CD4-positive, alpha-beta T cell treated with Interleukin-15 for 1 hour (primary cell): ENCODE measurements around the gene UBAC2.

Experiments
- DNase-seq: peaks from one replicate; pipeline ENCODE4 v3.0.0-alpha.2; 2020

The UBAC2 gene, protein sequence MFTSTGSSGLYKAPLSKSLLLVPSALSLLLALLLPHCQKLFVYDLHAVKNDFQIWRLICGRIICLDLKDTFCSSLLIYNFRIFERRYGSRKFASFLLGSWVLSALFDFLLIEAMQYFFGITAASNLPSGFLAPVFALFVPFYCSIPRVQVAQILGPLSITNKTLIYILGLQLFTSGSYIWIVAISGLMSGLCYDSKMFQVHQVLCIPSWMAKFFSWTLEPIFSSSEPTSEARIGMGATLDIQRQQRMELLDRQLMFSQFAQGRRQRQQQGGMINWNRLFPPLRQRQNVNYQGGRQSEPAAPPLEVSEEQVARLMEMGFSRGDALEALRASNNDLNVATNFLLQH

DNA sequence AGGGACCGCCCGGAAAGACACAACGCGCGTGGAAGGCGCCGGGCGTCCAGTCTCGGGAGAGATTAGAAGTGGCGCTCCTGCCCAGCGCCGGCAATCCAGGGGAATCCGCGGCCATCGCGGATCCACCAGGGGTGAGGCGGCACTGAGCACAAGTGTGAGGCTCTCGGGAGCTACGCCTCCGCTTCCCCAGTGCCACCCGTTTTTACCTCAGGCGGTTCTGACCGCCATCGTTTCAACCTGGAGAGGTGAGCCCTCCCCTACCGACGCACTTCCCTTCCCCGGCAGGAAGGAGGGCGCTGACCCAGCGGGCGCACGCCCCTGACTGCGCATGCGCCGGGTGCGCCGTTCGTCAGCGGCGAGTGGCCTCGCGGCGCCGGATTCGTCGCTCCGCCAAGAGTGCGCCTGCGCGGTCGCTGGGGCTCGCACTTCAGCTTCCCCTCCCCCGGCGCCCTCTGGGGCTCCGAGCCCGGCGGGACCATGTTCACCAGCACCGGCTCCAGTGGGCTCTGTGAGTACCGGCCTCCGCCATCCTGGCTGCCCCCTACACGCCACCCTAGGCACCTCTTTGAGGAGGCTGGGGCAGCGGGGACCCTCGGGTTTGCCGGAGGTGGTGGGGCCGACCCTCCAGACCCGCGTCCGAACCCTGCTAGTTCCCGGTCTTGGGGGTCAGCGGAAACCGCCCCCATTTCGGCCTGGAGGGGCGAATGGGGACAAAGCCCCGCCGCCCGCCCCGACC is at the start of gene UBAC2:
Gene UBAC2, plus strand, starts transcription at position 423 of the 736 bp plus-strand sequence. Its CDS starts 55 bp downstream, at position 478.
- DNase-seq = peak; percentile 98

DNA sequence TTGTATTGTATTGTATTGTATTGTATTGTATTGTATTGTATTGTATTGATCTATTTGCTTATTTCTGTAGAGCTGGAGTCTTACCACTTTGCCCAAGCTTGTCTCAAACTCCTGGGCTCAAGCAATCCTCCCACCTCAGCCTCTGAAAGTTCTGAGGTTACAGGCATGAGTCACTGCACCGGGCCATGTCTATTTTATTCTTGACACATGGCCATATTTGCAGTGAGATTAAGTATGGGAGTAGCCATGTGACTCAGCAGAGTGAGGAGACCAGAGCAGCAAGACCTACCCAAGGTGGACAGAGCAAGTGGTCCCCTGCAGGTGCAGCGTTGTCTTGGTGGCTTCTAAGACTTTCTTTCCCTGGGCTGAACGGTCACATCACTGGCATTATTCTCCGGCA is 49.1 kb upstream of the UBAC2 start:
- no peak for DNase-seq

DNA sequence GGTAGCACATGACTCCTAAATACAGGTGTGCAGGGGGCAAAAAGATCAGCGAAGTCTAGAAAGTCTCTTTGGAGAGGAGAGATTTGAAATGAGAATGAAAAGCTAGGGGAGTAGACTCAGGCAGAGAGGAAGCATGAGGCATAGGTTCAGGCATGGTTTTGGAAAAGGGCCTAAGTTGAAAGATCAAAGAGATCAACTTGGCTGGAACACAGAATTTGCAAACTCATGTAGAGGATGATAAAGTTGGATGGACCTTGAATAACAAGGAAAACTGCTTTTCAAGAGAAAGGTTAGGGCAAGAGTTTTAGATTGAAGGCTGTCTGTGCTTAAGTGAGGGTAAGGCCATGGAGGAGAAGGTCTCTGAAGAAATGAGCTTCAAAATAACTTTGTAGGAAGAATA is 47.4 kb upstream of the UBAC2 start:
- DNase-seq = no peak

DNA sequence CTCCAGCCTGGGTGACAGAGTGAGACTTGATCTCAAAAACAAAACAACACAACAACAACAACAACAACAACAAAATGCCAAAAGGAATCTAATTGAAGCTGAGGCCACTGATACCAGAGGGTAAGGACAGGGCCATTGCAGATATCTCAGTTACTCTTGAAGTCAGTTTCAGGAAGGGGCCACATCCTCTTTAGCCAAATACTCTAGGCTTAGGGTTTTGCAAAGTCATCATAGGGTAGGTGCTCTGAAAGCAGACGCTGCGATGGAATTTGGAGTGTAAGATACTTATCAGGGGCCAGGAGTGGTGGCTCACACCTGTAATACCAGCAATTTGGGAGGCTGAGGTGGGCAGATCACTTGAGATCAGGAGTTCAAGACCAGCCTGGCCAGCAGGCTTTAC is 46.6 kb upstream of the UBAC2 start:
- no peak for DNase-seq

DNA sequence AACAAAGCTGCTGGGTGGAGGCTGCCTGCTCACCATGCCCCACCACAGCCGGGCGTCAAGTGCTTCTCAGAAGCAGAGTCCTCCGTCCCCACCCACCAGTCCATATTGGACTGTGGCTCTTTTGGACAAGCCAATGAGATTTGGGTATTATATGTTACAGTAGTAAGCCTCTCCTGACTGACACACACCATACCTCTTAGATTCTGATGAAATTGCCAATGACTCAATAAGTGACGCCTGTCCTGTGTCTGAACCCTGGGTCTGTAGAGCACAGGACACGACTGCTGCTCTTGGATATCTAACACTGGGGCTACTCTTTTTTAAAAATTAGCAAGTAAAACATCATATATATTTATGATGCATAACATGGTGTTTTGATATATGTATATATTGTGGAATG is 44.8 kb upstream of the UBAC2 start:
- no peak for DNase-seq

DNA sequence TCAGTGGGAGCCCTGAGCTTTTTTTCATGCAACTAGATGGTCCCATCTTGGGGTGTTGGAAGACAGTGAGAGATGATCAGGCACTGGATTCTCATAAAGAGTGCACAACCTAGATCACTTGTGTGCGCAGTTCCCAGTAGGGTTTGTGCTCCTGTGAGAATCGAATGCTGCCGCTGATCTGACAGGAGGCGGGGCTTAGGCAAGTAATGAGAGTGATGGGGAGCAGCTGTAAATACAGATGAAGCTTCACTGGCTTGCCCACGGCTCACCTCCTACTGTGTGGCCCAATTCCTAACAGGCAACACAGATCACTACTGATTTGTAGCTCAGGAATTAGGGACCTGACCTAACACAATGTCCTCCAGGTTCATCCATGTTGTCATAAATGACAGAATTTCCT is 43.6 kb upstream of the UBAC2 start:
- DNase-seq = no peak

DNA sequence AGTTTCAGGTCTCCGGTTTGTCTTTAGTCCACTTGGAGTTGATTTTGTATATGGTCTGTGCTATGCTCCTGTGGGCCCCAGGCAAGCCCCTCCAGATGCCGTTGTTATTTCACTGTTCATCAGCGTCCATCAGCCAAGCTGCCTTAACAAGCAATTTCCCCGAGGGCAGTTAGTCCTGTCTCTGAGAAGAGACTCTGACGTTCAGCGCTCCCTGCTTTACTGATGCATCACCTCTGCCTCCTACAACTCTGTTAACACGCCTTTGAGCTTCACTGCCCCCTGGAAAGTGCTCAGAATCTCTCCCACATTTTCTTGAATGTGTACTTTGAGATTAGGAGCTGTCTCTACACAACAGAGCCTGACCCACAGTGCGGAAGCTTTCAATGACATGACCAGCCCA is 41.8 kb upstream of the UBAC2 start:
- no peak for DNase-seq

DNA sequence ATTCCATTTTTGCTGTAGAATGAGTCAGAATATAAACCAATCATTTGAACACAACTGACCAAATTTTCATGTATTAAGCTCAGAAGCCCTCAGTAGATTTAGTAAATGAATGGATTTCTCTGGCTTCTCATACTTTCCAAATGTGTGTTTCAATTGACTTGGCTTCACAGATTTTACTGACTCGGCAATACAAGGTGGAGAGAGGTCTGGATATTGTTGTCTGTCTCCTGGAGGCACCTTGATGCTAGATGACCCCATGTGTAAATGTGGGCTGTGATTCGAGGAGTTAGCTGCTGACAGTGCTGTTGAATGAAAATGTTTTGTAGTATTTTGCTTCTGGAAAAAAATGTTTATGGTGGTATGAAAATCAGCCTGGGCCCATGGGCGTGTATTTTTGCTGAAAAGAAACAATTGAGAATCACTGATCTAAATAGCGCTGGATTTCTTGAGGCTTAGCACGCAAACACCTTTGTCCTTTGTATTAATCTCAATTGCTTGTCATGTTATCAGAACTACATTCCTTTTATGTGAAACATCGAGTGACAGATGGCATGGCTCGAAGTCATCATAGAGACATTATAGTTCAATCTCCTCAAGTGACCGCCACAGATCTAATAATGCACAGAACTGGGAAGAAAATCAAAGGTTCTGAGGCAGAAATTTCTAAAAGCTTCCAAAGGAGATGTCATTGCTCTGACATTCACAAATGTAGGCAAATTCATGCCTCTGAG is 41.2 kb upstream of the UBAC2 start:
- DNase-seq = no peak

DNA sequence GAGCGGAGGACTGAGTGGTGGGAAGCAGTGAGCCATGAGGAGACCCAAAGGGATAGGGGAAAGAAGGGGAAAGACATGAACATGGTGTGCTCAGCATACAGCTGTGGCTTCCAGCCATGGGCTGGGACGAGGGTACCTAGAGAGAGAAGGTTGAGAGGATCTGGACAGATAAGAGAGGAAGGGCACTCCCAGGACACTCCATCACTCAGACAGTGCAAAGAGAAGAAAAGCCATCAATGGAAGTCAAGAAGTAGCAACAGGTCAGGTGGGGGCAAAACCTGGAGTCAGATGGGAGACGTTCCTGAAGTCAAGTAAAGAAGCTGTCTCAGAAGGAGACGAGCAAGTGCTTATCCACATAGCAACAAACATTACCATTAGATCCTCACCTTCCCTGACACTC is 40.2 kb upstream of the UBAC2 start:
- no peak for DNase-seq

DNA sequence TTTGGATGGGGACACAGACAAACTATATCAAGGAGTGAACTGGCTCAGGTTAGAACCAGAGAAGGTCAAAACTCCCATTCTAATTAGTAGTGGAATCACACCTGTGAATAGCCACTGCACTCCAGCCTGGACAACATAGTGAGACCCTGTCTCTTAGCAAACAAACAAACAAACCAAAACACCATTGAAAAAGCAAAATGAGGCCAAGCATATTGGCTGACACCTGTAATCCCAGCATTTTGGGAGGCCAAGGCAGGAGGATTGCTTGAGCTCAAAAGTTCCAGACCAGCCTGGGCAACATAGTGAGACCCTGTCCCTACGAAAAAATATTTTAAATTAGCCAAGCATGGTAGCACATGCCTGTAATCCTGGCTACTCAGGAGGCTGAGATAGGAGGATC is 39.1 kb upstream of the UBAC2 start:
- DNase-seq = no peak

DNA sequence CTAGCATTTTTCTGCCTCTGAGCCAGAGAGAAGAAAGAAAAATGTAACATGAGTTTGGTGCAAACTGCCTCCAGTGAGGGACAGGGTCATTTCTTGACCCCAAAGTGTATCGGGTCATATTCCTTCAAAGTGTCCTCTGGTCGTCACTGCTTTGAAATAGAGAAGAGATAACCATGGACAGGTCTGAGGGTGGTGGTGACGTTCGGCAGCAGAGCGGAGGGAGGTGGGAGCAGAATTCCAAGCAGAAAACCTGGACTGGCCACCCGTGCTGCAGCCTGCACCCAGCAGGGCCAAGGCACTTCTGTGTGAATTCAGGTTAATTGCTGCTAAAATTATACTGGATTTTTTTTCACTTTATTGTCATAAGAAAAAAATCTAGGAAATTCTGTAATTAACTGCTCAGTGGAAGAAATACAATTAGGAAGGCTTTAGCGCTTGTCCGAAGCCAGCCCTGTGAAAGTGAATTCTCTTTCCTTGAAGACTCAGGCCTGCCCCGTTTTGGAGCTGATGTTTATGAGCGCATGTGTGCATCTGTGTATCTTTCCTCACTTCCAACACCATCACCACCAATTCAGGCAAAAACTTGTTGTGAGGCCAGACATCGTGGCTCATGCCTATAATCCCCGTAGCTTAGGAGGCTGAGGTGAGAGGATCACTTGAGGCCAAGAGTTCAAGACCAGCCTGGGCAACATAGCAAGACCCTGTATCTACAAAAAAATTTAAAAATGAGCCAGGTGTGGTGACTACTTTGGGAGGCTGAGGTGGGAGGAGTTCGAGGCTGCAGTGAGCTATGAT is 37.9 kb upstream of the UBAC2 start:
- no peak for DNase-seq

DNA sequence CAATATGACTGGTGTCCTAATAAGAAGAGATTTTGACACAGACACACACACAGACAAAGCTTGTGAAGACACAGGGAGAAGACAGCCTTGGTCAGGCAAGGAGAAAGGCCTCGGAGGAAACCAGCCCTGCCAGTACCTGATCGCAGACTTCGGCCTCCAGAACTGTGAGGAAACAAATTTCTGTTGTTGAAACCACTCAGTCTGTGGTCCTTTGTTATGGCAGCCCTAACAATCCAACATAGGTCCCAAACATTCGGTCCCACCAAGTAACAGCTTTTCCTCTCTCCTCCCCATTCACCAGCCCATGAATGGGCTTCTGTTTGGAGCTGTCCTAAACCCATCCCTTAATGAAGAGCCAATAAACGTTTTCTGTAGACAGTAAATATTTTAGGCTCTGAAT is 36.4 kb upstream of the UBAC2 start:
- no peak for DNase-seq

DNA sequence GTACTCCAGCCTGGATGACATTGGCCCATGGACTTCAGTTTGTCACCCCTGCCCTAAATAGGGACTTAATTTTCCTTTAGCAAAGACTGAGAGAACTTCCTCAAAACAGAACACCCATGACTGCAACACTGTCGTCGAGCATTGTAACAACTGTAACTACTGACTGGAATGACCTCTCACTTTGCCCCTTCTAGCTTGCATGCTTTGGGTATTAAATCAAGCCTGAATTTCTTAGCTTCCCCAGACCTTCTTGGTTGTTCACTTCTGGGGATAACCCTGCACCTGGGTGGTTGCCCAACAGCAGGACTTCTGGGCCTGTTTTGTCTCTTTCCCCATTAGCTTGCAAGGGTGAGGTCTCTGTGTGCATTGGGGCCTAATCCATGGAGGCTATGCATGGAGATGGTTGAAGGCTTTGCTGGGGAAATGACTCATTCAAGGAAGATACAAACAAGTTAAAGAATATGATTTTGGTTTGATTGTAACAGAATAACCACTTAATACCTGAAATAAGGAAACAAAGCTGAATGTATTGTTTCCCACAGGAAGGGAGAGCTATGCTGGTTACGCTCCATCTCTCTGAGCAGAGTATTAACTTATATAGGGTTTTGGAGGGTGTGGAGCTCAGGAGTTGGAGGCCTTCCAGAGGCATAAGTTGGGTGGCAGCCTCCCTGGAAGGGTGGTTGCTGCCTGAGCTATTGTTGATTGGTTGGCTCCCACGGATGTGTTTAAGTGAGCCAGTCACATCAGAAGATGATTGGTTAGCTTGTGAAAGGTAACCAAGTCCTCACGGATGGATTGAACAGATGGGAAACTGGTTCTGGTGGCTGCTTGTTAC is 34.7 kb upstream of the UBAC2 start:
- no peak for DNase-seq

DNA sequence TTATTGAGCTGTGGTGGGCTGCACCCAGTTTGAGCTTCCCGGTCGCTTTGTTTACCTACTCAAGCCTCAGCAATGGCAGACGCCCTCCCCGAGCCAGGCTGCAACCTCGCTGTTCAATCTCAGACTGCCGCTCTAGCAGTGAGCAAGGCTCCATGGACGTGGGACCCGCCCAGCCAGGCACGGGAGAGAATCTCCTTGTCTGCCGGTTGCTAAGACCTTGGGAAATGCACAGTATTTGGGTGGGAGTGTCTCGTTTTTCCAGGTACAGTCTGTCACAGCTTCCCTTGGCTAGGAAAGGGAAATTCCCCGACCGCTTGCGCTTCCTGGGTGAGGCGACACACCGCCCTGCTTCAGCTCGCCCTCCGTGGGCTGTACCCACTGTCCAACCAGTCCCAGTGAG is 27.7 kb upstream of the UBAC2 start:
- no peak for DNase-seq

DNA sequence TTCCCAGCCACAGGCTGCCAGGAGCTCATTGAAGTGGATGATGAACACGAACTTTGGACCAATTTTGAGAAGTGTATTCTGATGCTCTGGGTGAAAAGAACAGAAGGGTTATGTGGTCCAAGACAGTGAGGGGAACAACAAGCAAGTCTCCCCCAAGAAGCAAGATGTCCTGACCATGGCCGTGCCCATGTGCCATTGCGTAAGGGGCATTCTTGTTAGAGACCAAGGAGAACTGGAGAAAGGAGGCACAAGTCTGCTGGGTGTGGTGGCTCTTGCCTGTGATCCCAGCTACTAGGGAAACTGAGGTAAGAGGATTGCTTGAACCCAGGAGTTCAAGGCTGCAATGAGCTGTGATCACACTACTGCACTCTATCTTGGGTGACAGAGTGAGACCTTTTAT is 27.0 kb upstream of the UBAC2 start:
- DNase-seq = no peak

DNA sequence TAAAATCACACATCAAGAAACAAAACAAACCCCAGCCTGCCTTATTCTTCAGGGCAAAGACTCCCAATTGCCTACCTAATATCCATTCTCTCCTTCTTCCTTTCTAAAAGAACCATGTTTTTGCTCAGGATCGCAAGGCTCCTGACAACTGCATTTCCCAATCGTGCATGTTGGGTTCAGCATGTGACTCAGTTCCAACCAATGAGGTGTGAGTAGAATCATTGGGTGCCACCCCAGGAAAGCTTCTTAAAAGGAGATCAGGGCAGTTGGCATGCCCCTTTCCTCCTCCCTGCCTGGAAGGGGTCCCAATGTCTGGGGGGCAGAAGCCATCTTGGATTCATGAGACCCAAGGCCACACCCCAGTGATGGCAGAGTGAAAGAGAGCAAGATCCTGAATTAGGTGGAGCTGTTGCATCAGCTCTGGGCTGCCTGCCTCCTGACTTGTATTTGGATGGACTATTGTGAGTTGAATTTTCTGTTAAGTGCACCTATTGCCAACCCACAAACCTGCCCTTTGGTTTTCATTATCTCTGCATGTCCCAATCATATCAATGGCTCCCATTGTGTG is 26.0 kb upstream of the UBAC2 start:
- DNase-seq = no peak

DNA sequence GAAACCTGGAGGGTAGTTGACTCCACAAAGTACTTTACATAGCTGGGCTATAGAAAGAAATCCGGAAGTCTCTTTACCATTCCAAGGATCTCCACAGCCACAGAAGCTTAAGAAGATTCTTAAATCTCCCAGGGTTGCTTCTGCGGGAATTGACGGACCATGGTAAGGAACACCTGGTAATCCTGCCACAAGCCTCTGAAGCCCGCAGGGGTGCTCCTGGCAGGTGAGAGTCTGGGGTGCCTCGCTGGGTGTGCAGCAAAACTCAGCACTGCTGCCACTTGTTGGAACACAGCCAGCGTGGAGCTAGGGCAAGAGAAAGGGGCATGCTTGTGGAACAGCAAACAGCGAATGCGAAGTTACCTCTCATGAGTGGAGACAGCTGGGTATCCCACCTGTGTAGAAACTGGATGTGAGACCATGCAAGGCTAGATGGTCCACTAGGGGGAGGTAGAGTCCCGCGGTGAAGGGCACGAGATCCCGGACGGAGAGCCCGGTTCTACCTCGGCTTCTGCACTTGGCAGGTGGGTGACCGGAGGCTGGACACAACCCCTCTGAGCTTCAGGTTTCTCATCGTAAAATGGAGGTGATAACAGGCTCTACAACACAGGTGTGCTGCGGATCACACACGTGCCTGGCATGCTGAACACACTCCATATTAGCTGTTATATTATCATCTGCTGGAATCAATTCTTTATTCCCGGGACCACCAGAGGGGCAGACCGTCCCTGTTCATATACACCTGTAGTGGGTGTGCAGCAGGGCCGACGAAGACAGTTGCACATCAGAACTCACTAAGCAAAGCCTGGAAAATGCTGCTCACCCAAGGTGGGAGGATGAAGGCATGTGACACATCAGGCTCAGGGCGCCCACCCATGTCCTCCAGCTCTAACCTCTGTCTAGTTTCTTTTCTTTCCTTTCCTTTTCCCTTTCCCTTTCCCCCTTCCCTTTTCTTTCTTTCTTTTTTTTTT is 24.1 kb upstream of the UBAC2 start:
- DNase-seq = peak; percentile 76

DNA sequence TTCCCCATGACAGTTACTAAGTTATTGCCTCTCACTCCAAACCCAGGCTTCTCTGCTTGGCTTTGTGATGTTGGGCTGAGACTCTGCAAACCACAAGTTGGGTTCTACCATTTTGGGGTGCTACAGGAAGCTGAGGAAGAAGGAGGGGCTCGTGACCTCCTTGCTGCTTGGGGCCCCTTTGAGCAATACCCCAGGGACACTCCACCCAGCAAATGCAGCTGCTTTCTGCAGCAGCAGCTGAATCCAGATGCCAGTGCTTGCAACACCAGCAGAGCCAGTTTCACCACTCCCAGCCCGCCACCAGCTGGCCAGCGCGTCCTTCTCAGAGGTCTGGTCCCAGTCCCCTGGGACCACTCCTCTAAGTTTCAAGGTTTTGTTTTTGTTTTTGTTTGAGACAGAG is 22.0 kb upstream of the UBAC2 start:
- peak; percentile 59 for DNase-seq

DNA sequence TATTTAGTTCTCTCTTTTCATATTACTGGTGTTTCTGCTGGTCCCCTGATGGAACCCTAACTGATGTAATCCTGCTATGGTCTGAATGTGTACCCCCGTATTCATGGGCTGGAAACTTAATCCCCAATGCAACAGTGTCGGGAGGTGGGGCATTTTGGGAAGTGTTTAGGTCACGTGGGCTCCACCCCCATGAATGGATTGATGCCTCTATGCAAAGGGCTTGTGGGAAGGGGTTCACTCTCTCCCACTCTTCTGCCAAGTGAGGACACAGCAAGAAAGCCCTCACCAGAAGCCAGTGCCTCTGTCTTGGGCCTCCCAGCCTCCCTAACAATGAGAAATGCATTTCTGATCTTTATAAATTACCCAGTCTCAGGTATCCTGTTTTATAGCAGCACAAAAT is 21.2 kb upstream of the UBAC2 start:
- no peak for DNase-seq

DNA sequence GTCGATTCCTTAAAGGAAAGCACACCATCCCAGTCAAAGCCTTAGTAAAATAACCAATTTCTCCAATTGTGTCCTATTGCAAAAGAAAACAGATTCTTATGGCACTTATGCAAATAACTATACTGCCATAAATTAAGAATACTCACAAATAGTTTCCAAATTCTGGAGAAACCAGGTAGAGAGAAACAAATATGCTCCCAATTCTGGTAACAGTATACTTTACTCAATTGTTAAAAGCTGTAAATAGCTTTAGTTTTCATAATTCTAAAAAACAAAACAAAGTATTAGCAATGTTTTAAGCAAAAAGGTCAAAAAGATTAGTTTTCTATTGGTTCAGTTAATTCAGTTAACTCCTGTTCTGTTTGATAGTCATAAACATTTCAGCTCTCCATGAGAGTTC is 18.2 kb upstream of the UBAC2 start:
- DNase-seq = no peak

DNA sequence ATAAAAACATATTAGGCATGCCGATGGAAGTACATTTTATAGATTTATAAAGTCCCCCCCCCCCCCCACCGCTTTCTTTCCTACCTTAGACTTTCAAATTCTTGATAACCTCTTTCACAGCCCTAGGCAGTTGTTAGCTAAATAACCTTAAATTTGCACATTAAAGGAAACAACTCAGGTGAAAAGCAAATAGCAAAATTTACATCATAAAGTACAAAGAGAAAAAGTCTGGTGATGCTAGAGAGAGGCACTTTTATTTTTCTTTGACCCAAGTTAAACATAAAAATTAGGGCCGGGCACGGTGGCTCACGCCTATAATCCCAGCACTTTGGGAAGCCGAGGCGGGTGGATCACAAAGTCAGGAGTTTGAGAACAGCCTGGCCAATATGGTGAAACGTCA is 15.0 kb upstream of the UBAC2 start:
- DNase-seq = no peak
